Ureter (tissue), 1 donor: ENCODE measurements around the gene PECR. TPM values are rescaled to one million over a fixed set of nuclear protein-coding genes. Genes with fewer than 3 reads are reported as not detected.

ENCODE experiments used
- DNase-seq: peaks from one replicate; pipeline ENCODE4 v3.0.0-alpha.2; 2020; ENCODE audit warnings: low spot score
- total RNA-seq: library from RNA; stranded (reverse); gene quantifications from one replicate; pipeline ENCODE4 v1.2.4, GENCODE V29; 2023
- donor health status: DM: yes; HTN: yes; CAD: no.

The PECR gene
- total RNA-seq, result 6.3 TPM

GRCh38 chr2:216081487-216082116 lies at the start of gene PECR, which contains the start of gene TMEM169:
TSS of gene PECR (minus strand) at chr2:216081809. CDS start at chr2:216081741, 68 bp downstream.
TSS of gene TMEM169 (plus strand) at chr2:216081919. CDS start at chr2:216095964, 14,045 bp downstream.
- peak; percentile 79 for DNase-seq

GRCh38 chr2:216130346-216130971 lies 48.9 kb upstream of the PECR start:
- DNase-seq, result no peak

DNA sequence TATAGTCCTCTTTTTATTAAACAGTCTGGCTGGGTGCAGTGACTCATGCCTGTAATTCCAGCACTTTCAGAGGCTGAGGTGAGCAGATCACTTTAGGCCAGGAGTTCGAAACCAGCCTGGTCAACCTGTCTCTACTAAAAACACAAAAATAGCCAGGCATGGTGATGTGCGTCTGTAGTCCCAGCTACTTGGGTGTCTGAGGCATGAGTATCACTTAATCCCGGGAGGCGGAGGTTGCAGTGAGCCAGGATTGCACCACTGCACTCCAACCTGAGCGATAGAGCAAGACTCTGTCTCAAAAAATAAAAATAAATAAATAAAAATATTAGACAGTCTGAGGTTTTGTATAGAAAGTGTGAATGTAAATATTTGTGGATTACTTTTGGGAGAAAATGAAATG lies 45.3 kb upstream of the PECR start:
- no peak for DNase-seq

- DNase-seq, result no peak
Observed at GRCh38 chr2:216121255-216121654, 39.6 kb upstream of the PECR start.

DNA sequence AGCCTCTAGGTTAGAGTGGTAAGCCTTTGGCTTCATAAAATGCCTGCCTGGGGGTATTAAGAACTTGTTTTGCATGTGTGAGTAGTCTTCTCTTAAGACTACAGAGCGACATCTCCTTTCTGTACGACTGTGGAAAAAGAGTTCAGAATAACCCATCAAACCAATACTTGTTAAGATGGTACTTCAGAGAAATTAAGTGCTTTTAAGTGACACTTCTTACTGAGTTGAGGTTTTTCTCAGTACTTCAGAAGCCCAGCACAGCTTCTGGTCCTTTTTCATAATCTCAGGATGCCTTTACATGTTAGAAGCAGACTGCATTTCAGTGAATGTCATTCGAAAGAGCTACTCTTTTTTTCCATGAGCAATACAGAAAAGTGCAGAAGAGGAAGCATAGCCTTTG lies 38.4 kb upstream of the PECR start:
- DNase-seq, result no peak

DNA sequence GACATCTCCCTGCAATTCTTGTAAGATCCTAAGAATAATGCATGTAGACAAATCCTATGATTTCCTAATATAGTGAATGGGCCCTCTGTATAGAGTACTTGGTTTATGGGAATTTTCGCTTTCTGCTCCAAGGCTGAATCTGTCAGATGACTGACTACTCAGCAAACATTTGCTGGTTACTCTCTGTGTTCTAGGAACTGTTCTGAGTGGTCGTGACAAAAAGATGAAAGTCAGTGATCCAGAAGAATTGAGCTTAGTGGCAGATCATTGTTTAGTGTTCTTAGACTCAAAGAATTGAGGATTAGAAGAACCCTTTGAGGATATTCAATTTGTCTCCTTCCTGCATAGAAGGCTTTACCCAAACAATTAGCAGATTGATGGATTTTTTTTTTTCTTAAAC lies 37.5 kb upstream of the PECR start:
- no peak for DNase-seq

DNA sequence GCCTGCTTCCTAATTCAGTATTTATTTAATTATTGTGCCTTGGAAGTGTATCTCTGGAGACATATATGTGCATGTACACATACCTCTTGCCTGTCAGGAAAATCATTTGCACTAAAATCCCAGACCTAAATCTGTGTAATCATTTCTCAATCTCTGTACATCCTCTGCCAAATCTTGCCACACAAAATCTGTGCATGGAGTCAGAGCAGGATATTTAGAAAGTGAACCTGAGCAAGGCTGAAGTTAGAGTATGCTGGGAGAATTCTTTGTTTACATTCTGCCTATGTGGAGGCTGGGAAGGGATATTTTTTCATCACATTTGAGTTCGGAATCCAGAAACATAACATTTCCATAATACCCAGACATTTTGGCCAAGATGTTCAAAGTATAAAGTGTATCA lies 36.9 kb upstream of the PECR start:
- no peak for DNase-seq

- DNase-seq, result no peak
Observed at GRCh38 chr2:216117561-216118340, 36.1 kb upstream of the PECR start.

DNA sequence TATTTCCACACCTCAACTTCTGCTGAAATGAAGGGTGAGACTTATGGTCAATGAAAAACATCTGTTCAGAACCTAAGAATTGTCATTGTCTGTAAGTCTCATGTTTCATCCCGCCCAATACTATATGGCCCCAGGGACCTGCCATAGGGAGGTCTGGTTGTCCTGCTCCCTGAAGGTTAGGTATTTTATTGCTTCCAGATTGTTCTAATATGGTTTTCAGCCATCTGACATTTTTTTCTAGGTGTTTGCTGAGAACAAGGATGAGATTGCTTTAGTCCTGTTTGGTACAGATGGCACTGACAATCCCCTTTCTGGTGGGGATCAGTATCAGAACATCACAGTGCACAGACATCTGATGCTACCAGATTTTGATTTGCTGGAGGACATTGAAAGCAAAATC lies 34.8 kb upstream of the PECR start:
- DNase-seq, result no peak

- DNase-seq, result peak; percentile 98
Observed at GRCh38 chr2:216114714-216115531, 33.3 kb upstream of the PECR start.

DNA sequence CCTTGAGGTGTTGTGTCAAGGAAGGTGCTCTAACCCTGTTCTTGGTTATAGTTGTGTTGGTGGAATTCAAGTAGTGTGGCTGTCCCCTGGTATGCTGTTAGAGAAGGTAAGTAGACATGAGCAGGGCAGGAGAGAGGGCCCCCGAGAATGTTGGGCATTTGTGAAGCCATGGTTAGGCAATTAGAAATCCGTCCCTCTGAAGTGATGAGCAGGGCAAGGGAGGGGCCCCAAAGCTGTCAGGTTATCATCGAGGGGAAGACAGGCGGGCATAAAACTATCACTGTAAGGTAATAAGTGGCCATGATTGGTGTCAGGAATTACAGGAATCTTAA lies 32.7 kb upstream of the PECR start:
- DNase-seq, result no peak

- no peak for DNase-seq
Observed at GRCh38 chr2:216113572-216113971, 32.0 kb upstream of the PECR start.

GRCh38 chr2:216112926-216113325 lies 31.3 kb upstream of the PECR start:
- no peak for DNase-seq

DNA sequence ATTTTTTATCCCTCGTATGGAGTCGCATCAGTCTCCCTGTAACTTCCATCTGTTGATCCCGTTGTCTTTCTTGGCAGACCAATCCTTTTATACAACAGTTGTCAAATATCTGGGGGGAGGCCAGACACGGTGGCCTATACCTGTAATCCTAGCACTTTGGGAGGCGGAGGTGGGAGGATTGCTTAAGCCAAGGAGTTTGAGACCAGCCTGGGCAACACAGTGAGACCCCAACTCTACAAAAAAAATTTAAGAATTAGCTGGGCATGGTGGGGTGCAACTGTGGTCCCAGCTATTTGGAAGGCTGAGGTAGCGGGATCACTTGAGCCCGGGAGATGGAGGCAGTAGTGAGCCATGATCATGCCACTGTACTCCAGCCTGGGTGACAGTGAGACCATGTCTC lies 29.5 kb upstream of the PECR start:
- no peak for DNase-seq

DNA sequence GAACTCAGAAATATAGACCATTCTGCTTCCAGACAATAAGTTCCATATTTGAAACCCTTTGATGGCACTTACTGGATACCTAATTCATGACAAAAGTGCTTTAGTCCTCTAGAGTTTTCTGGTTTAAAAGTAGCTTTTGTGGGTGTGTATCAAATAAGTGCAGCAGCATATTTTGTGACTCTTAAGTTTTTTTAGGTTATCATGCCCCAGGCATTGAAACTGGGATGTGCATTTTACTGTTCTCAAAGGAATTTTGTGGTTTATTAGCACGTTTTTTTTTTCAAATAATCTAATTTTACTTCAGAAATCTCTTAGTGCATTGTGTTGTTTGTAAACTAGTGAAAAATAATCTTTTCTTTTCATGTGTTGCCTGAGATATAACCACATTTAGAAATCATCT lies 29.0 kb upstream of the PECR start:
- DNase-seq, result no peak

DNA sequence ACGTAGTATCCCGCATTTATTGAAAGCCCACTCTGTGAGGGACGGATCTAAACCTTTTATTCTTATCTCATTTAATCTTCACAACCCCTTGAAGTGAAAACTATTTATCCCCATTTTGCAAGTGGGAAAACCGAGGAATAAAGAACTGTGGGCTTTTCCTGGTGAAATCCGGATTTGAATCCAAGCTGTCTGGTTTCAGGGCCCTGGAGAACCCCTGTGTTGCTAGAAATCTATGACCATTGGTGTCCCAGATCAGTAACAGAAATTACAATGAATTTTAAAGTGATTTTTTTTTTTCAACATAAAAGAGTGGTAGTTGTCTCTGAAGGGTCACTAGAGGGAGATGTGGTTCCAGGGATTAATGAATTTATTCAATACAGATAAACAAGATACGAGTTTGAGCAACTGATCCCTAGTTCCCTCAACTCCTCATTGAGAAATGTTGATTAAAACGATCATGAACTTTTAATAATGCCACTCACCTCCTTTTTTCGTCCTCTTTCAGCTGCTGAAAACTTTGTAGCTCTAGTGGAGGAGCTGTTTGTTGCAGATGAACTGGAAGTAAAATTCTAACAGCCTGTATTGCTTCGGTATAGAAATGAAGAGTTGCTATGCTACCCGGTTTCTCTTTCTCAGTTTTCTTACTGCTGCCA lies 28.5 kb upstream of the PECR start:
- DNase-seq, result no peak

- DNase-seq, result peak; percentile 97
Observed at GRCh38 chr2:216108967-216109921, 27.6 kb upstream of the PECR start, which contains the start of gene XRCC5. TSS of gene XRCC5 (plus strand) at chr2:216109348. CDS start at chr2:216109437, 89 bp downstream.

DNA sequence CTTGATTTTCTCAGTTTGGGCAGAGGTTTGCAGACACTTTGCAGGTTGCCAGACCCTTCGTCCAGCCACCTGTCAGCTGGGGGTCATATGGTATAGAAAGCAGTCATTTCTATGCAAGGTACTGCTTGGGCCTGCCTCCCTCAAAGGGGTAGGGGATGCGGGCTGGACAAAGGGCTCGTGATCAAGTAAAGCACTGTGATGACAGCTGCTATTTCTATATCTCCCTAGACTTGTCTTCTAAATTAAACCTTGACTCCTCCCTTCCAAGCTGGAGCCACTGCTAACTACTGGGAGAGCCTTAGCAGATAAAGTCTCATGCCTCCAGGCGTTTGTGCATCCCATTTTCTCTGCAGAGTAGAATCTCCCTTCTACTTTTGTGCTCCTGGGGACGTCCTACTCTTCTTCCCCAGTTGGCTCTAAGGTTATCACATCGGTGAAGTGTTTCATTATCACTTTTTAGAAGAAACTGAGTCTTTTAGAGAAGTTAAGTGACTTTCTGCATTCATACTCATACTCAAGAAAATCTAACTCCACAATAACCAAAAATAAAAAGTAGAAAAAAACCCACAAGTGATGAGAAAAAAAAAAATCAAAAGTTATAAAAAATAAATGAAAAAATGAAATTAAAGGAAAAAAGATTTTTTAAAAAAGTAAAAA lies 26.8 kb upstream of the PECR start:
- DNase-seq, result no peak

DNA sequence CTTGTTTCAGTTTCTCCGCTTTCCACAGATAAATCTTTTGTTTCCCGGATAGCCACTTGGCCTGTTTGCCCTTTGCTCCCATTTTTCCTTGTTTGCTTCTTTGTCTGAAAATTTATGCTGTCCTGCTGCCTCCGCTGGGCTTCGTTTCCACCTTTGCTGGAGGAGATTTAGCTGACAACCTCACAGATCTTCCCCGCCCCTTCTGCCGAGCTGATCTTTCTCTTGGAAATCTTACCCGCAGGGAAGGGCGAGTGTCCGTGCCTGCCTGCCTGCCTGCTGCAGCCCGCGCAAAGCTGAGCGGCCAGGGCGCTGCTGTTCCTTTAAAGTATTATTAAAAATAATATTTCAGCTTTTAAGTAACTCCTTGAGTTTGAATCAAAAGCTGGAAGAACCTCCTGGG lies 26.2 kb upstream of the PECR start:
- no peak for DNase-seq

- DNase-seq, result no peak
Observed at GRCh38 chr2:216107320-216107719, 25.7 kb upstream of the PECR start.
